ENCODE data around the gene TSFM. TPM values are rescaled to one million over a fixed set of nuclear protein-coding genes. Genes with fewer than 3 reads are reported as not detected.
A peak's percentile ranks its signal among the peaks of the same experiment; 100 is the strongest.
"Not testable (repeated sequence)": the region's sequence is repeated elsewhere in the genome, so short reads cannot be mapped to it uniquely, and the experiment has no call there.

The TSFM gene
- total RNA-seq, 1 donor from 2014 or later, result 28.4 TPM

- no peaks in the 10 kb centered on the region for H3K27me3 Mint-ChIP-seq
- H3K4me3 Mint-ChIP-seq, result peak within 1 kb of the TSS; percentile 98
- peaks cover 31% of the 10 kb centered on the region for H3K36me3 Mint-ChIP-seq (ENCODE audit: low read depth)
- CTCF ChIA-PET, result interaction anchor here (0.7 kb wide), 1 partner anchor 132 kb away, joined by 4 read pairs; no protein-coding TSS in a partner anchor
- POLR2A ChIA-PET, result interaction anchor here (0.5 to 1.3 kb wide), 13 partner anchors 9 to 317 kb away, joined by 3 to 11 read pairs (median 4); partner anchors contain the start of genes CDK4, CTDSP2, INHBE and TSFM
- H3K27ac Mint-ChIP-seq, result peak within 1 kb of the TSS; percentile 98
- TF ChIP-seq, protein P1, sequence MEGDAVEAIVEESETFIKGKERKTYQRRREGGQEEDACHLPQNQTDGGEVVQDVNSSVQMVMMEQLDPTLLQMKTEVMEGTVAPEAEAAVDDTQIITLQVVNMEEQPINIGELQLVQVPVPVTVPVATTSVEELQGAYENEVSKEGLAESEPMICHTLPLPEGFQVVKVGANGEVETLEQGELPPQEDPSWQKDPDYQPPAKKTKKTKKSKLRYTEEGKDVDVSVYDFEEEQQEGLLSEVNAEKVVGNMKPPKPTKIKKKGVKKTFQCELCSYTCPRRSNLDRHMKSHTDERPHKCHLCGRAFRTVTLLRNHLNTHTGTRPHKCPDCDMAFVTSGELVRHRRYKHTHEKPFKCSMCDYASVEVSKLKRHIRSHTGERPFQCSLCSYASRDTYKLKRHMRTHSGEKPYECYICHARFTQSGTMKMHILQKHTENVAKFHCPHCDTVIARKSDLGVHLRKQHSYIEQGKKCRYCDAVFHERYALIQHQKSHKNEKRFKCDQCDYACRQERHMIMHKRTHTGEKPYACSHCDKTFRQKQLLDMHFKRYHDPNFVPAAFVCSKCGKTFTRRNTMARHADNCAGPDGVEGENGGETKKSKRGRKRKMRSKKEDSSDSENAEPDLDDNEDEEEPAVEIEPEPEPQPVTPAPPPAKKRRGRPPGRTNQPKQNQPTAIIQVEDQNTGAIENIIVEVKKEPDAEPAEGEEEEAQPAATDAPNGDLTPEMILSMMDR (IDR thresholded peaks at IDR 0.05), result no peak
- no peaks in the 10 kb centered on the region for H3K9me3 Mint-ChIP-seq
- no peak for DNase-seq
- peaks cover 18% of the 10 kb centered on the region for H3K4me1 Mint-ChIP-seq
- peak; percentile 21 for ATAC-seq (ENCODE audit: low read depth)
- intact Hi-C loops (cut with micrococcal nuclease), result loop anchor here (1.0 kb wide), 4 partner anchors 10 to 28 kb away; partner anchors contain the start of genes CDK4 and TSFM
These were observed 9.9 kb upstream of the TSFM start, which contains the start of gene EEF1AKMT3 for GRCh38 chr12:57772429-57773322. EEF1AKMT3 (plus strand) TSS chr12:57772614; CDS start chr12:57772725, 111 bp downstream.

DNA sequence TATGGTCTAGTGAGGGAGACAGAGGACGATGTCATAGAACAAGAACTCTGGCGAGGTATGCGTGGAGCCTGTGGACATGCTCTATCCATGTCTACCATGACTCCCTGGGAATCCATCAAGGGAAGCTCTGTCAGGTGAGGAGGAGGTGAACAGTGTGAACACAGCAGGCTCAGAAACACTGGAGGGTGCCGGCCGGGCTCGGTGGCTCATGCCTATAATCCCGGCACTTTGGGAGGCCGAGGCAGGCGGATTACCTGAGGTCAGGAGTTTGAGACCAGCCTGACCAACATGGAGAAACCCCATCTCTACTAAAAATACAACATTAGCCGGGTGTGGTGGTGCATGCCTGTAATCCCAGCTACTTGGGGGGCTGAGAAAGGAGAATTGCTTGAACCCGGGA, 8.0 kb upstream of the TSFM start:
- ATAC-seq (ENCODE audit: low read depth); DNase-seq; H3K9me3 Mint-ChIP-seq; H3K4me3 Mint-ChIP-seq; H3K27ac Mint-ChIP-seq; intact Hi-C loops (cut with micrococcal nuclease); H3K27me3 Mint-ChIP-seq: not testable (repeated sequence)
- ChIA-PET POLR2A (interaction anchor here (0.7 kb wide), 1 partner anchor 53 kb away, joined by 8 read pairs; no protein-coding TSS in a partner anchor), CTCF (interaction anchor here (1.9 kb wide), 1 partner anchor 18 kb away, joined by 5 read pairs; no protein-coding TSS in a partner anchor)
- Mint-ChIP-seq H3K4me1 (peaks cover 18% of the 10 kb centered on the region), H3K36me3 (ENCODE audit: low read depth) (peaks cover 16% of the 10 kb centered on the region)

DNA sequence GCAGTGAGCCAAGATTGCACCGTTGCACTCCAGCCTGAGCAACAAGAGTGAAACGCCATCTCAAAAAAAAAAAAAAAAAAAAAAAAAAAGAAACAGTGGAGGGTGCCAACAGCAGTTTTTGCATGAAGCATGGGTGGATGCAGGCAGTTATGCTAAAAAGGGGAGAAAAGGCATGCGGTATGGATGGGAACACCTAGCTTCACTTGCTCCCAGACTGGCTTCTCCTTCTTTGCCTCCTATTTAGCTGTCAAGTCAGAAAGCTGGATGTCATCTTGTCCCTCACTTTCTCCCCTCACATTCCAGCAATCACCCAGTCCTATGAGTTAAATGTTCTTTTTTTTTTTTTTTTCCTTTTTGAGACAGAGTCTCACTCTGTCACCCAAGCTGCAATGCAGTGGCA, 7.5 kb upstream of the TSFM start:
- ATAC-seq (ENCODE audit: low read depth) (no peak), DNase-seq (no peak)
- no peaks in the 10 kb centered on the region for H3K27me3 Mint-ChIP-seq
- H3K4me3 Mint-ChIP-seq, result no peak overlapping the region
- H3K4me1 Mint-ChIP-seq, result peaks cover 16% of the 10 kb centered on the region
- peaks cover 12% of the 10 kb centered on the region for H3K36me3 Mint-ChIP-seq (ENCODE audit: low read depth)
- H3K9me3 Mint-ChIP-seq, result no peaks in the 10 kb centered on the region
- ChIA-PET CTCF (interaction anchor here (1.9 kb wide), 1 partner anchor 19 kb away, joined by 5 read pairs; no protein-coding TSS in a partner anchor), POLR2A (interaction anchor here (0.6 to 0.7 kb wide), 3 partner anchors 18 to 53 kb away, joined by 4 to 8 read pairs (median 8); no protein-coding TSS in a partner anchor)
- TF ChIP-seq, protein P1 (IDR thresholded peaks at IDR 0.05), result no peak
- intact Hi-C loops (cut with micrococcal nuclease), result no loop called here
- H3K27ac Mint-ChIP-seq, result no peak overlapping the region

- ATAC-seq (ENCODE audit: low read depth) (no peak), DNase-seq (no peak)
- Mint-ChIP-seq H3K9me3 (no peaks in the 10 kb centered on the region), H3K4me3 (no peak overlapping the region), H3K4me1 (peaks cover 14% of the 10 kb centered on the region), H3K36me3 (ENCODE audit: low read depth) (peaks cover 7% of the 10 kb centered on the region), H3K27me3 (no peaks in the 10 kb centered on the region), H3K27ac (no peak overlapping the region)
- TF ChIP-seq, protein P1 (IDR thresholded peaks at IDR 0.05), result no peak
- CTCF ChIA-PET, result interaction anchor here (1.9 kb wide), 1 partner anchor 19 kb away, joined by 5 read pairs; no protein-coding TSS in a partner anchor
- intact Hi-C loops (cut with micrococcal nuclease), result no loop called here
- POLR2A ChIA-PET, result interaction anchor here (0.6 to 0.7 kb wide), 2 partner anchors 19 to 40 kb away, joined by 4 to 8 read pairs; no protein-coding TSS in a partner anchor
These were observed 6.9 kb upstream of the TSFM start for GRCh38 chr12:57775563-57776246.

DNA sequence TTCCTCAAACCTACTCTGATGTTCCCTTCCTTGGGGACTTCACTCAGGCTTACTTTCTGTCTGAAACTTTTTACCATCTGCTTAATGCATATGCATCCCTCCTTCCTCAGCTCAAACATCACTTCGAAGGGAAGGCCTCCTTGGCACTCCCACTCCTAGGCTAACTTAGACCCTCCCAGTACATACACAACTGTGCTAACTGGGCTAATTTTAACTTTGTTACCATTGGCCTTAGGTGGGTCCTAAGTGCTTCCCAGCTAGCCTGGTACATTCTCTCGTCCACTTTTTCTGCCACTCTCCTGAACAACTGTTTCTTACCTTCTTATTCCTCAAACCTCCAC, 6.4 kb upstream of the TSFM start:
- intact Hi-C loops (cut with micrococcal nuclease), result no loop called here
- Mint-ChIP-seq H3K4me3 (no peak overlapping the region), H3K27me3 (no peaks in the 10 kb centered on the region), H3K9me3 (no peaks in the 10 kb centered on the region), H3K27ac (no peak overlapping the region), H3K4me1 (peaks cover 11% of the 10 kb centered on the region), H3K36me3 (ENCODE audit: low read depth) (peaks cover 7% of the 10 kb centered on the region)
- POLR2A ChIA-PET, result no interaction called here
- CTCF ChIA-PET, result interaction anchor here (1.2 to 1.9 kb wide), 2 partner anchors 10 to 20 kb away, joined by 3 to 5 read pairs; no protein-coding TSS in a partner anchor
- DNase-seq (no peak), ATAC-seq (ENCODE audit: low read depth) (no peak)
- TF ChIP-seq, protein P1 (IDR thresholded peaks at IDR 0.05), result no peak

Data from activated B cell treated with CpG ODN at 0.5 μM for 24 hours (primary cell).